Choroid plexus epithelial cell (primary cell): Measurements from ENCODE around the gene MAFG.
A peak's percentile ranks its signal among the peaks of the same experiment; 100 is the strongest.

ENCODE experiments used
- DNase-seq: peaks from one replicate; pipeline ENCODE4 v3.0.0-alpha.2; 2010; ENCODE audit warnings: low read depth
- H3K4me3 ChIP-seq: 2 replicates; pipeline ENCODE4 v1.5.1; 2011; ENCODE audit warnings: low read depth, mild to moderate bottlenecking, control low read depth, low read length, moderate library complexity
- CTCF ChIP-seq: conservative IDR thresholded peaks from 2 replicates; pipeline ENCODE4 v1.5.1; 2011; ENCODE audit warnings: low read depth, mild to moderate bottlenecking, control low read depth, inconsistent platforms, low read length, moderate library complexity

Gene MAFG

GRCh38 chr17:81869221-81870130, 58.1 kb downstream of the MAFG start:
- peak; percentile 36 for DNase-seq
- H3K4me3 ChIP-seq = peak overlapping the region; percentile 82
- peak; percentile 61 for TF ChIP-seq CTCF

GRCh38 chr17:81868674-81869220, 58.8 kb downstream of the MAFG start:
- peak; percentile 92 for DNase-seq
- H3K4me3 ChIP-seq = peak overlapping the region; percentile 82
- TF ChIP-seq CTCF = no peak
